NOMO-1 (cell line): Measurements from ENCODE around the gene DDRGK1.
"Not testable (repeated sequence)": the region's sequence is repeated elsewhere in the genome, so short reads cannot be mapped to it uniquely, and the experiment has no call there.

Experiments used
- DNase-seq, 2 experiments: peaks; one replicate each; lab custom pipeline; 2025; ENCODE audit not compliant: unreplicated experiment in 2 of 2; lab: John Stamatoyannopoulos, UW

The DDRGK1 gene

DNA sequence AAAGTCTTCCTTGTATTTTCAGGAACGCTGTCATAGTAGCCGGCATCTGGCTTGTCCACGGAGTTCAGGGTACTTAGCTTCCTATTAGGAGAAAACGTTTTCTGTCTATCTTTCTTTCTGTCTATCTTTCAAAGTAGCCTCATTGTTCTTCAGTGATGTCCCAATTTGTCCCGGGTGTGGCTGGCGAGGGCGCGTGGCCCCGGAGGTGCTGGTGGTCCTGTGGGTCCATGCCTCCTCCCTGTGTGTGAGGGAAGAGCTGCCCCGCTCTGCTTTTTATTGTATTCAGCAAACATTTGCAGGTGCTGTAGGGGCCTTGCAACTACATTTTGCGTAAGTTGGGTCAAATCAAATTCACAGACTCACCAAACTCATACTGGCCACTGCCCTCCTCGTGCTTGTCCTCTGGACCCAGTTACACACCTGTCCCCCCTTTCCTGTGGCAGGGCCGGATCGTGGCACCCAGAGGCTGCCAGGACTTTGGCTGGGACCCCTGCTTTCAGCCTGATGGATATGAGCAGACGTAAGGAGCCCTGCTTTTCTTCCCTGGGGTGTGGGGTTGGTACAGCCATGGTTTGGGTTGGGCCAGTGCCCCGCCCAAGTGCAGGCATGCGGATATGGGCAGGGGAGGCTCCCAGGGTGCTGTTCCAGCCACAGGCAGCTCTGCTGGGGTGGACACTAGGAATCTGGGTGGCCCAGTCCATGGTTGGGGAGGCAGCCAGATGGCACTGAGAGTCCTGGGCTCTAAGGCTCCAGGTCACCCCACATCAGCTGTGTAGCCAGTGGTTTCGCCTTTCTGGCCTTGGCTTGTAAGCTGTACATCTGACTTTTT, 17.1 kb upstream of the DDRGK1 start:
- DNase-seq: no peak

DNA sequence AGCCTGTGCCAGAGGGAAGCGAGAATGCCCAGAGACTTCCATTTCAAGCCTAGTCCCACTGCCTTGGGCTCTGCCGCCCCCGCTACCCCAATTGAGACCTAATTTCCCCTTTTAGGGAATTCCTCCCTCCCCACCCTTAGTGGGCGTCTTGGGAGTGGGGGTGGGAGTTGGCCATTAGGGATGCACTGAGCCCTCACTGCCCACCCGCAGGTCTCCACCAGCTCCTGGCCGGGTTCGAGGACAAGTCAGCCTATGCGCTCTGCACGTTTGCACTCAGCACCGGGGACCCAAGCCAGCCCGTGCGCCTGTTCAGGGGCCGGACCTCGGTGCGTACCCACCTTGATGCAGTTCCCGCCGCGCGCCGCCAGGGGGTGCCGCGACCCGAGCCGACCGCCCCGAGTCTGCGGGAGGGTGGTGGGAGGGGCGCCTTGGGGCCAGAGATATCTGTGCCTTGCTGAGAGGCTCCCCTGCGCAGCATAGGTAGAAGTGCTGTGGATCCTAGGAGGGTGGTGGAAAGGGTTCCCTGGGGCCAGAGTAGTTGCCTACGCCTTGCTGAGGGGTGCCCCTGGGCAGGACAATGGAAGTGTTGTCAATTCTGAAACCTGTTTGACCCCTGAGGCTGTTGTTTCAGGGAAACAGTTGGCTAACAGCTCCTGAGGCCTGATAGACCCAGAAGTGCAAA, 14.0 kb upstream of the DDRGK1 start:
- peak in 1 of 2 experiments; percentile 29 for DNase-seq

DNA sequence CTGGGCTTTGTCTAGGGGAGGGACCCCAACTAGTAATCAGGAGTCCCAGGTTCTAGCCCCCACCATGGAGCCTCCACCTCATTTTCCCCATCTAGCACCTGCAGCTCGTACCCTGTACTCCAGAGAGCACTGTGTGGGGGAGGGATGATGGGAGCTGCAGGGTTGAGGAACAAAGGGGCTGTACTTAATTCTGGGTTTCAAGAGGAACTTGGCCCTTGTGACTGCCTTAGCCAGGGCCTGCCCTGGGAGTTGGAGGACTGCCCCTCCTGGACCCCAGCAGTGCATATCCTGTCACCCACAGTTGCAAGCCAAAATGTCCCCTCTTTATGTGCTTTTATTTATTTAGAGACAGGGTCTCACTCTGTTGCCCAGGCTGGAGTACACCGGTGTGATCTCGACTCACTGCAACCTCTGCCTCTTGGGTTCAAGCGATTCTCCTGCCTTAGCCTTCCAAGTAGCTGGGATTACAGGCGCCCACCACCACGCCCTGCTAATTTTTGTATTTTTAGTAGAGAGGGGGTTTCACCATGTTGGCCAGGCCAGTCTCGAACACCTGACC, 11.0 kb upstream of the DDRGK1 start:
- DNase-seq: not testable (repeated sequence)

DNA sequence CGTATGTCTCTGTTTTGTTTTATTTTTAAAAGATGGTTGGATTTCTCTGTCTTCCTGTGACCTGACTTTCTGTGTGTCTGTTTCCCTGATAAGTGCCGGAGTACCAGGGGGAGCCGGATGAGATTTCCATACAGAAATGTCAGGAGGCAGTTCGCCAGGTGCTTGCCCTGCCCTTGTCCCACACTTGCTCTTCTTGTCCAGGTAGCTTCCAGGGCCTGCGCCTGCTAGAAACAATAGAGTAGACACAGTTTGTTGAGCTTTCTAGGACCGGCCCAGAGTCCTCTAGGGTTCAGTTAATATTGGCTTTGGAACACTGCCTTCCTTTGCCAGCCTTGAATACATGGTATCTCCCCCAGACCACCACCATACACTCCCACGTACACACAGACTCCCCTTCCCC, 8.7 kb upstream of the DDRGK1 start:
- DNase-seq: no peak

DNA sequence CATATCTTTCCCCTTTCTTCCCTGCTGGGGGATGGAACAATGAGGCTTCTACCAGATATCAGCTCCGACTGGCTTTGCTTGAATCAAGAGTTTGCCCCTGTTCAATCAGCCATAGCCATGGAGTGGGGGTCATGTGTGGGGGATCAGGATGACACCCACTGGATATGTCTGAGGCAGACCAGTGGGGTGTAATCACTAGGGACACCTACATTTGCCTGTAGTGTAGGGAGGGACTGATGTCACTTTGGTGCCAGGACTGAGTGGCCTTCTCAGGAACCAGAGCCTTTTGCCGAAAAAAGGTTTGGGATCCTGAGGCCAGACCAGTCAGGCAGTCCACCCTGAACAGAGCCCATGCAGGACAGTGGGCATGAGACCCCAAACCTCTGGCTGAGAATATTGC, 5.9 kb upstream of the DDRGK1 start:
- DNase-seq: no peak

DNA sequence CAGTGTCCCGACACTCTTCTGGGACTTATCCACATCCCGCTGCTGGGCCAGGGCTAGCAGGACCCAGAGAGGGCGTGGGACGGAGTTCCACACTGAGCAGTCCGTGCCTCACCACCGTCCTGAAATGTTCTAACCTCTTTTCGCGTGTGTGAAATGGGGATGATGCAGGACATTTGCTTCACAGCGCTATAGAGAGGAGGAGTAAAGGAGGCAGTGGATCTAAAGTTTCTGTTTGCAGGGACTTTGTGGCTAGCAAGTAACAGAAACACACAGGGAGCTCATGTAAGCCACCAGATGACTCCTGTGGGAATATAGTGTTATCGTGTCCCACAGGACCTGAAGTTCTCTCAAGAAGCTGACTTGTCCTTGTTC, 5.5 kb upstream of the DDRGK1 start:
- peak in 1 of 2 experiments; percentile 9 for DNase-seq

DNA sequence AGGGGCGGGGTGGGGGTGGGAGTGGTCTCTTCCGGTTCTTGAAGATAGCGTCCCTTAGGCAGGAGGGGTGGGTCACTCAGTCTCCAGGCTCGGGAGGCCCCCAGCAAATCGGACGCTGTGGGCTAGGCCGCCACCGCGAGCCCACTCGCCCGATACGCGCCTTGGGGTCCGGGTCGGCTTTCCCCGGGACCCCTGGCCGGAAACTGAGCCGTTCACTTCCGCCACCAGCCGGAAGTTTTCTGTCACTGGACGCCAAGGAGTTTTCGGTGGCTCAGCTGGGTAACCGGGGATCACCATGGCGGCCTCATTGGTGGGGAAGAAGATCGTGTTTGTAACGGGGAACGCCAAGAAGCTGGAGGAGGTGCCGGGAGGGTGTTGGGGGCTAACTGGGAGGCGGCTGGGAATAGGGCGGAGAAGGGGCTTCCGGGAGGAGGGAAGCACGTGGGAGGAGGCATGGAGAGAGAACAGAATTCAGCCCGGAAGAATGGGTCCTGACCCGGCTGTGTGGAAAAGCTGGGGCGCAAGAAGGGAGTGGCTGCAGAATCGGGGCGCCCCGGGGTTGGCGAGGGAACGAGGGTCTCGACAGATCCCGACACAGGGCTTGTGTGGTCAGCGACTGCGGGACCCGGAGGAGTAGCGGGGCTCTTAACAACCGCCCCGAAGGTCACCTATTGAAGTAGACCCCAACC, 4.9 kb upstream of the DDRGK1 start, which contains the start of gene ITPA:
ITPA (plus strand) TSS at position 242 of the 689 bp plus-strand sequence; CDS start at position 296, 54 bp downstream.
- DNase-seq: peak; percentile 36 to 42

DNA sequence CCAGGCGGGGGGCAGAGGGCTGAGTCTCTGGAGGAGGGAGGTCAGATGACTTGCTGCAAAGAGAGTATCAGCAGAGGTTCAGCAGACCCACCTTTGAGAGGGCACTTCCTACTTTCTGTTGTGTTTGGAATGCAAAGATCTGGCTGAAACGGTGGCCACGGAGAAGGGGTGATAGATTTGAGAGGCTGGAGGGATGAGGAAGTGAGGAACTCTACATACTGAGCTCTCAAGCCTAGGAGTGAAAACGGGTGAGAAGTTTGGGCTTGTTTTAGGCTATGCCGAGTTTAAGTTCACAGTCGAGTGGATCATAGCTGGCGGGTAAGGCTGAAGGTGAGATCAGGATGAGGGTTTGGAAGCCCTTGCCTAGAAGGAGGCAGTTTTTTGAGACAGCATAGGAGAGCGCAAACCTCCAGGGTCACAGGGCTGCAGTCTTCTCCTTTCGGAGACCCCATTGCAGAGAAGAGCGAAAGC, 4.3 kb upstream of the DDRGK1 start:
- DNase-seq: peak in 1 of 2 experiments; percentile 19

DNA sequence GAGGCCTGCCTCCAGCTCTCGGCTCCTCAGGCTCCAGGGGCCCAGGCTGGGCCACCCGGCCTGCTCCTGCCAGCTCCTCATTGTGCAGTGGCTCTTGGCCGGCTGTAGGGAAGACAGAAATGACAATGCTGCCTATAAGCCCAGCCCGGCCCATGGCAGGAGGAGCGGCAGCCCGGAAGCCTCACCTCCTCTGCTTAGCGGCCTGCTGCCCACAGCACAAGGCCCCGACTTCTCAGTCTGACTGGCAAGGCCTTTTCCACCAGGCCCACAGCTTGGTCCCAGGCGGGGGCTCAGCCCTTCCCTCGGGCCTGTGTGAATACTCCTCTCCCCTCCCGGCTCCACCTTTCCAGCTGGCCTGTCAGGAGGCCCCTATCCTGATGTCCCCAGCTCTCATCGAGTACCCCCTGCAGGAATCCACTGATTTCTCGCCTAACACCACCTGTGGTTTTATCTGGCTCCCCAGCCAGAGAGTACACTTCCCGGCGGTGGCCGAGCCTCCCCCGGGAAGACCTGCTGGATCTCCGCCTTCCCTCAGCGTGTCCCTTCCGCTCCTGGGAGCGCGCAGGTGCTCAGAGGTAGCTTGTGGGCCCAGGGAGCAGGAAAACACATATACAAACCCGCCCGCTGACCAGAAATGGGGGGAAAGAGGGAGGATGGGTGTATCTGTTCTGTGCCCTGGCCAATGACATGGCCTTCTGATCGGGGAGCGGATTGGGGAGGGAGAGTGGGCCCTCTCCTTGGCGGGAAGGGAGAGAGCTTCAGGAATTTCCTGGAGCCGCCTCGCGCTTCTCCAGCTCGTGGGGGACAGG, 963 bp downstream of the DDRGK1 start:
- no peak for DNase-seq

DNA sequence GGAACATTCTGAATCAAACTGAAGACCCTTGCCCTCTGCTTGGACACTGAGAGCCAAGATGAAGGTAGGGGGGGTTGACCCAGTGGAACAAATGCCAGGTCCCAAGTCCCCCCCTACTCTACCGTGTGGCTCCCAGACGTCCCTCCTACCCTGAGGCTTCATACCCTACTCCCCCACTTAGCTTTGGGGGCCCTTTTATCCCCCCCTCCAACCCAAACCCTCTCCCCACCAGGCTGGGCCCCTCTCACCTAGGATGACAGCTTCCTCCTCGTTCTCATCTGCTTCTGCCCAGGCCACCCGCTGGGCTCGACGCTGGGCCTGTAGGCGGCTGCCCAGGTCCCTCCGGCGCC, 1.5 kb downstream of the DDRGK1 start:
- DNase-seq: no peak

DNA sequence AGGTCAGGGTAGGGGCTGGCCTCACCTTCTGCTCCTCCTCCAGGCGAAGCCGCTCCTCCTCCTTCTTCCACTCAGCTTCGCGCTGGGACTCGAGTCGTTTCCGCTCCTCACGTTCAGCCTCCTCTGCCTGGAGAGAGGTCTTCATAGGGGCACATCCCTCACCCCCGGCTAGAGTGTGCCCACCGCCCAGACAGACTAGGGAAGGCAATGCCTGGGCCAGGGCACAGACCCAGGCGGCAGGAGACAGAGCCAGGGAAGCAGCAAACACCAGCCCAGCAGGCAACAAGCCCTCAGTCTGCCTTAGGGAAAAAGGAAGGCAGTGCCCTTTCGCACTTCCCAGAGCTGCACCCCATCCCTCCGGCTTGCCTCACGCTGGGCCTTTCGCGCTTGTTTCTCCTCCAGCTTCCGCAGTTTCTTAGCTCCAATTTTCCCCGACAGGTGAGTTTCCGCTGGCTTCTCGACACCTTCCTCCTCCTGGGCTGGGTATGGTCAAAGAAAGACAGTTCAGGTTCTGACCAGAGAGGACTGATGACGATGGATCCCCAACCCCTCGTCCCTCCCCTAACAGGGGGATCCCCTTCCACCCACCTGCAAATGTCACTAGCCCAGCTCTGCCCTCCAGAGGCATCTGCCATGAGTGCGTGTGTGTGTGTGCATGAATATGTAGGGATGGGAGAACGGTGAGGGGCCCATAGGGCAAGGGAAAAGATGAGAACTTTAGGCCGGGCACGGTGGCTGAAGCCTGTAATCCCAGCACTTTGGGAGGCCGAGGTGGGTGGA, 4.3 kb downstream of the DDRGK1 start:
- no peak for DNase-seq

DNA sequence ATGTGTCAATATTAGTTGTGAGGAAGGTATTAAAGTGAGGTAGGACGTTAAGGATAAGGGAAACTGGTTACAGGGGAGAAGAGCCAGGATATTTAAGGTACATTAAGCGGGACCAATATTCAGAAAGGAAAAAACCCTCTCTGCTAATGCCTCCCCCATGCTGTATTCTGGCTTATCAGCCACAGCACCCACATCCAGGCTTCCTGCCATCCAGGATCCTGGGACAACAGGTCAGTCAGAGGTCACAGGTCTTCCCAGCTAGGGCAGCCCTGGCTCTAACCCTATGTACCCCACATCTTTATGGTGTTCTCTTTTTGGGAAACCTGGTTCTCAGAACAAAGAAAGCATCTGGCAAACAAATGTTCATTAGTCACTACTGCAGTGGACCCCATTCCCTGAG, 5.3 kb downstream of the DDRGK1 start:
- no peak for DNase-seq

DNA sequence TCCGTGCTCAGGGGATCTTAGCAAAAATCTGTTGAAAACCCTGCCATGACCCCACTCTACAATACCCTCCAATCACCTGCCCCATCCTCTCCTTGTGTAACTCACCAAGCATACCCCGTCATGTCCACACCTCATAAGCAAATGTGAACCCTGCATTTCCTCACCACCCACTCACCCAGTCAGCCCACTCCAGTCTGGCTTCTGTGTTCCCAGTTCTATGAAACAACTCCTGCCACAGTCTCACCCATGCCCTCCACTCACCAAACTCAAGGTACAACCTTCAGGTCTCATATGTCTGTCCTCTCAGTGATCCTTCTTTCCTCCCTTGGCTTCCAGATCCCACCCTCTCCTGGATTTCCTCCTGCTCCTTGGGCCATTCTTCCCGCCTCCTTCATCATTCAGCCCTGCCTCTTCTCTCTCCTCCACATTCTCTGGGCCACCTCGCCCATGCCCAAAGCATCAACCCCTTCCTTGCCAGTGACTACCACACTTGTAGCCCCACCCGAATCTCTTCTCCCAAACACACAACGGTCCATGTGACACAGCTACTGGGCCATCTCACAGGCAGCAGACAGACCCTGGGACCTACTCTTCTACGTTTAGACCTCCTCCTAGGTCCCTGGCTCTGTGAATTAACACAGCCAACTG, 8.8 kb downstream of the DDRGK1 start:
- no peak for DNase-seq

DNA sequence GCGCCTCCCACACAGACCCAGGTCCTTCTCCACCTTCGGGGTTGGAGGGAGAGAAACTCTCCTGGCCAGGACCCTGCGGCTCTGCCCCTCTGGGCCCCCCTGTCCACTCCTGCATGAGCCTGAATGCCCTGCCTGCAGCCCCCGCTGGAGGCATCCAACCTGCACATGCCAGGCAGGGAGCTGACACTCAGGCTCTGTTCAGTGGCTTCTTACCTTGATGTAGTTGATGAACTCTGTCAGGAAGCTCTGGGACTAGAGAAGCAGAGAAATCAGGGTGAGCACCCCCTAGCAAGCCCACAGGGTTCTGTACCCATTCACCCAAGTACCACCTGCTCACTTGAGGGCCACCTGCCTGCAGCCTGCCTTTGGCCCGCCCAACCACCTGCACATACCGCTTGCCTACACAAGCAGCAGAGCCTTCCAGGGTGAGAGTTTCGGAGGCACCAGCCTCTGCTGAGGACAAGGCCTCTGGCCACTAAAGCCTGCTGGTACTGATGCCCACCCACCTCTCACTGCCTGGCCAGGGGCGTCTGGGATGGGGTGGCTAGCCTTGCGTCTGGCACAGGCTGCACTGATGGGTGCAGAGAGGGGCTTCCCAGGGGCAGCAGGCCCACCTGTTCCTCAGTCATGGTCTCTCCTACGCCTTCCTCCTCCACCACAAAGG, 9.7 kb downstream of the DDRGK1 start:
- DNase-seq: no peak

DNA sequence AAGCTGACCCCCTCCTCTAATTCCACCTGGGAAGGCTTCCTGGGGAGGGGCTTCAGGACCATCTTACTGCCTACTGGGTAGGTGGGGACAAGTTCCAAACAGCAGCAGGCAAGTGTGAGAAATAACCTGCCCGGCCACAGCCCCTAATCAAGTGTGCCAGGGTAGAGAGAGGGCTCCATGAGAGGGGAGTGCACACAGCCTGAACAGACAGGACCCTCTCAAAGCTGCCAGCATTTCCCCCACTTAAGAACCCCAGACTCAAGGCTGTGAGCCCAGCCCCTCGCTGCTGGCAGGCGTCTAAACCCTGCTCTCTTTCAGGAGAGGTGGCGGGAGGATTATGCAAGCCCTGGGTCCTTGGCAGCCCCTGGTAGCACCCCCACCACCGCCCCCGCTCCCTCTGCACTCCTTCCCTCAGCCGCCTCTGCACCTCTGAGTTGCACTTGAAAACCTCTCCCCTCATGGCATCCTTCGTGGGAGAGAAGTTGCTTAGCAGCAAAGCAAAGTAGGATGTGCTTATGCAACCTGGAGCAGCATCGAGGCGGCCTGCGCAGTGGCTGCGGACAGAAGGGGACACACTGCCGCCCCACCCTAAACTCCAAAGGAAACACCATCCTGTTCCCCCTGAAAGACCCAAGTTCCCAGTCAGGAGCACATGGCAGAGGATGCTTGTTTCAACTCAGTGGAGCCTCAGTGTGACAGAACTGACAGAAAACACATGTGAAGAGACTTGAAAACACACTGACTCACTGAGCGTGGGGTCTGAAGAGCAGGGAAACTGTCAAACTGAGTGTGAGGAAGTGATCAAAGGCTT, 10.5 kb downstream of the DDRGK1 start:
- DNase-seq: no peak

DNA sequence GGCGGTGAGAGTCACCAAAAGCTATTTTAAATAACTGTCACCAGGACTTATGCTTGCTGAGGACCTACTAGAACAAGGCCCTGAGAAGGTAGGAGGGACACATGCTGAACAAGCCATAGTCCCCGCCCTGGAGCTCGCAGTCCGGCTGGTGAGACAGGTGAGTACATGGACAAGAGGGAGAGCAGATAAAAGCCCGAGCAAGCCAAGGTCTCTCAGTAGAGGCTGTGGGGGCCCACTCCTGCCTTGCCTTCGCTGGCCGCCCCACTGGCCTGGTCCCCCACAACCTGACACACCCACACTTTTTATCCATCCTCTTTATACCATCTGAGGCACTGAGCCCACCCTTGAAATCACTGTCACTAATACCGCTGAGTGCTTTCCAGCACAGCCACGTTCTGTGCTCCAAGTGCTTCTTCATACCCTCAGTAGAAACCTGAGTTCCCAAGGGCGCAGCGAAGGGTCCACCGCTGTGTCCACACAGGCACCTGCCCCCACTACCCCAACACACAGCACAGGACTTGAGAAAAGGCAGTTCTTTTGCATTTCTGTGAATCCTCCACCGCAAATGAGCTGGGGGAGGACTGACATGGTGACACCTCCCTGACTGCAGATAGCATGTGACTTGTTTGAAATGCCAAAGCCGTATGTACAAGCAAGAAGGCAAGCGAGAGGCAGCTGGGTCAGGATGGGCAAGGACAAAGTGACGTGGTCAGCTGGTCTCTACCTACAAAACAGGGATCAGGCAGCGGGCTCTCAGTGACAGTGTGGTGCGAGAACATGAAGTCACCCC, 12.1 kb downstream of the DDRGK1 start:
- DNase-seq: no peak

DNA sequence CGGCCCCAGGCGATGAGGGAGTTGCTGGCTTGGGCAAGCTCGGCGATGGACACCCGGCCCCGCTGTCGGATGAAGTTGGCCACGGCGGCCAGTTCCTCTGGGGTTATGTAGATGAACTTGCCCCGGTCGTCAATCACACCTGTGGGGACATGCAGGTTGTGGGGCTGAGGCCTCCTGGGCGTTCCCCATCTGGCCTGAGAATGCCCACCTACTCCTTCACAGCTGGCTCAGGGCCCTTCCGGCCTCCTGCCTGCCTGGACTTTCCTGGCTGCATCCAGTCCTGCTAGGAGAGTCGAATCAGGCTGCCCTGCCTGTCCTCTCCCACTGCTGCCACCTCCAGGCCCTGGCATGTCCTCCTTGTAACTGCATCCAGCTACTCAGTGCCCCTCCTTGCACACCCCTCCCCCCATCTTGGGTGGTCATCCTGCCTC, 13.8 kb downstream of the DDRGK1 start:
- DNase-seq: no peak
